Activated B cell treated with CpG ODN at 0.5 μM for 24 hours (primary cell): ENCODE measurements around the gene CERK. TPM values are rescaled to one million over a fixed set of nuclear protein-coding genes. Genes with fewer than 3 reads are reported as not detected.

Experiments
- ATAC-seq: fragments of 200-7000 bp; cut with Tn5 transposase; one replicate; pipeline ENCODE4 v1.10.0; 2021; ENCODE audit warnings: low read depth, mild to moderate bottlenecking, moderate library complexity
- CTCF ChIA-PET: fragments of 350-600 bp; sonication (Branson Sonifier 250); formaldehyde crosslinking; loops from one replicate; lab custom pipeline; 2021; ENCODE audit warnings: antibody characterized with exemption; lab: Charles Lee
- POLR2A ChIA-PET: fragments of 350-600 bp; sonication (Branson Sonifier 250); formaldehyde crosslinking; loops from one replicate; lab custom pipeline; 2021; ENCODE audit warnings: antibody characterized with exemption; lab: Charles Lee
- DNase-seq: peaks from one replicate; pipeline ENCODE4 v3.0.0; 2022
- H3K27ac Mint-ChIP-seq: one replicate; pipeline ENCODE4 v1.8.0; 2020; ENCODE audit warnings: mixed read lengths
- H3K27me3 Mint-ChIP-seq: one replicate; pipeline ENCODE4 v1.8.0; 2021; ENCODE audit warnings: mixed read lengths
- H3K36me3 Mint-ChIP-seq: one replicate; pipeline ENCODE4 v1.8.0; 2021; ENCODE audit warnings: low read depth, mixed read lengths
- H3K4me1 Mint-ChIP-seq: one replicate; pipeline ENCODE4 v1.8.0; 2021; ENCODE audit warnings: mixed read lengths
- H3K4me3 Mint-ChIP-seq: one replicate; pipeline ENCODE4 v1.8.0; 2020; ENCODE audit warnings: mild to moderate bottlenecking, mixed read lengths
- H3K9me3 Mint-ChIP-seq: one replicate; pipeline ENCODE4 v1.8.0; 2020; ENCODE audit warnings: mixed read lengths
- CTCF ChIP-seq: fragments of 200-600 bp; IDR thresholded peaks from one replicate; pipeline ENCODE4 v1.8.0; 2022; ENCODE audit warnings: antibody characterized with exemption, mild to moderate bottlenecking
- intact Hi-C: fragments of 100-400 bp; cut with micrococcal nuclease; formaldehyde crosslinking; loops from one replicate; pipeline ENCODE4 v1.15.1; 2024
- total RNA-seq: library from RNA; stranded (reverse); gene quantifications from 2 replicates; pipeline ENCODE4 v1.2.3, GENCODE V29; 2022

The CERK gene
- total RNA-seq, 1 donor from 2014 or later, result 13.8 TPM

- DNase-seq, result no peak
- no peak overlapping the region for H3K4me3 Mint-ChIP-seq
- intact Hi-C loops, result no loop called here
- ChIA-PET POLR2A (no interaction called here), CTCF (no interaction called here)
- H3K36me3 Mint-ChIP-seq, result peaks cover 89% of the 10 kb centered on the region
- no peaks in the 10 kb centered on the region for H3K4me1 Mint-ChIP-seq
- ATAC-seq, result no peak
- H3K27me3 Mint-ChIP-seq, result no peaks in the 10 kb centered on the region
- no peak overlapping the region for H3K27ac Mint-ChIP-seq
- TF ChIP-seq CTCF, result no peak
- H3K9me3 Mint-ChIP-seq, result no peaks in the 10 kb centered on the region
These were observed 30.7 kb downstream of the CERK start for GRCh38 chr22:46707305-46707704.

- intact Hi-C loops, result no loop called here
- TF ChIP-seq CTCF, result no peak
- POLR2A ChIA-PET, result no interaction called here
- no peak for DNase-seq
- Mint-ChIP-seq H3K9me3 (no peaks in the 10 kb centered on the region), H3K4me3 (no peak overlapping the region), H3K27me3 (no peaks in the 10 kb centered on the region), H3K27ac (no peak overlapping the region), H3K4me1 (no peaks in the 10 kb centered on the region), H3K36me3 (peaks cover 89% of the 10 kb centered on the region)
- no peak for ATAC-seq
- CTCF ChIA-PET, result no interaction called here
These were observed 32.0 kb downstream of the CERK start for GRCh38 chr22:46706060-46706459.

GRCh38 chr22:46703996-46704370 is 34.1 kb downstream of the CERK start:
- ATAC-seq (no peak), DNase-seq (no peak)
- Mint-ChIP-seq H3K27ac (no peak overlapping the region), H3K9me3 (no peaks in the 10 kb centered on the region), H3K27me3 (no peaks in the 10 kb centered on the region), H3K4me1 (no peaks in the 10 kb centered on the region), H3K36me3 (peaks cover 86% of the 10 kb centered on the region), H3K4me3 (no peak overlapping the region)
- intact Hi-C loops, result no loop called here
- ChIA-PET CTCF (no interaction called here), POLR2A (interaction anchor here (0.7 kb wide), 1 partner anchor 30 kb away, joined by 8 read pairs; no protein-coding TSS in a partner anchor)
- no peak for TF ChIP-seq CTCF

GRCh38 chr22:46703171-46703995 is 34.7 kb downstream of the CERK start:
- ChIA-PET POLR2A (no interaction called here), CTCF (no interaction called here)
- Mint-ChIP-seq H3K27ac (no peak overlapping the region), H3K4me3 (no peak overlapping the region), H3K27me3 (no peaks in the 10 kb centered on the region), H3K4me1 (no peaks in the 10 kb centered on the region), H3K9me3 (no peaks in the 10 kb centered on the region), H3K36me3 (peaks cover 86% of the 10 kb centered on the region)
- DNase-seq (no peak), ATAC-seq (no peak)
- no peak for TF ChIP-seq CTCF
- intact Hi-C loops, result no loop called here

- no peaks in the 10 kb centered on the region for H3K27me3 Mint-ChIP-seq
- intact Hi-C loops, result no loop called here
- no peak overlapping the region for H3K27ac Mint-ChIP-seq
- no peak for ATAC-seq
- CTCF ChIA-PET, result interaction anchor here (0.7 kb wide), 1 partner anchor 333 kb away, joined by 3 read pairs; no protein-coding TSS in a partner anchor
- DNase-seq, result no peak
- TF ChIP-seq CTCF, result no peak
- no peaks in the 10 kb centered on the region for H3K4me1 Mint-ChIP-seq
- peaks cover 80% of the 10 kb centered on the region for H3K36me3 Mint-ChIP-seq
- POLR2A ChIA-PET, result no interaction called here
- H3K4me3 Mint-ChIP-seq, result no peak overlapping the region
- no peaks in the 10 kb centered on the region for H3K9me3 Mint-ChIP-seq
These were observed 36.8 kb downstream of the CERK start for GRCh38 chr22:46701262-46701661.
